ENCODE results near the gene OR5V1.
"Not testable (repeated sequence)": the region's sequence is repeated elsewhere in the genome, so short reads cannot be mapped to it uniquely, and the experiment has no call there.

The OR5V1 gene

DNA sequence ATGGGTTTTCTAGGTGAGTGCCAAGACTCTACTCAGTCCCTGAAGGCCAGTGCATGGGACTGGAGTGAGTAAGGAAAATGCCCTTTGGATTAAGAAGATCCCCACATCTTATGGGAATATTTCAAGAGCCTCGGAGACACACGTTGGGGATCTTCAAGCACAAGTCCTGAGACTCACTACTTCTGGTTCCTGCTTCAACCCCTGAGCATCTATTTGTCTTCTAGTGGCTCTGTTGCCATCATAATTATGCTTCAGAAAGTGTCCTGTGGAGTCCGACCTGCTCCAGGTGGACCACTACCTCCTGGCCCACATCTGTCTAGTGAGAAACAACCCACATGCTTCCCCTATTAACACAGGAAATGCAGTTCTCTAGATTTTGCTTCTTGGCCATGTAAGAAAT lies at the start of gene OR5V1:
Gene OR5V1, minus strand, starts transcription at position 101 of the 400 bp plus-strand sequence. CDS start 12,670 bp downstream, outside the sequence.
- intact Hi-C loops (cut with DNase I), result no loop called here
- DNase-seq, result no peak

GRCh38 chr6:29414588-29414987 lies 45.9 kb upstream of the OR5V1 start, which contains the start of gene OR12D1:
Gene OR12D1 (plus strand): TSS chr6:29414928.
- intact Hi-C loops (cut with DNase I), result no loop called here
- no peak for DNase-seq

DNA sequence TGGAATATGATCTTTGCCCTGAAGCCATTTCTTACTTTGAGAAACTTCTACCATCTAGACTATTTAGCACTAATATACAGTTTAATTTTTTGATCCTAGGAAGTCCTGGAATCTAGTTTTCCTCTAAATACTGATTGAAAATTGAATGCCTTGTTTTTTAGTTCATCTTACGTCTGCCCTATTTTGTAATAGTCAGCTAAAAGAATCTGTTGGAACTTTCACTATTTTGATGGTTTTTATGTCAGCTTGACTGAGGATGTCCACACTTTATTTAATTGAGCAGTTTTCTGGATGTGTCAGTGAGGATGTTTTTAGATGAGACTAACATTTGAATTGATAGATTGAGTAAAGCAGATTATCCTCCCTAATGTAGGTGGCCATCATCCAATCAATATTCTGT lies 35.1 kb upstream of the OR5V1 start:
- no peak for DNase-seq
- intact Hi-C loops (cut with DNase I), result no loop called here

- DNase-seq, result no peak
Observed at GRCh38 chr6:29399525-29399924, 30.9 kb upstream of the OR5V1 start.

GRCh38 chr6:29395331-29395730 lies 26.7 kb upstream of the OR5V1 start, which contains the start of gene OR12D2:
Gene OR12D2 (plus strand): TSS chr6:29395631. CDS start chr6:29396700, 1,069 bp downstream.
- DNase-seq, result no peak
- intact Hi-C loops (cut with DNase I), result no loop called here

More at GRCh38 chr6:29399525-29399924, 30.9 kb upstream of the OR5V1 start:
- intact Hi-C loops (cut with DNase I), result no loop called here

DNA sequence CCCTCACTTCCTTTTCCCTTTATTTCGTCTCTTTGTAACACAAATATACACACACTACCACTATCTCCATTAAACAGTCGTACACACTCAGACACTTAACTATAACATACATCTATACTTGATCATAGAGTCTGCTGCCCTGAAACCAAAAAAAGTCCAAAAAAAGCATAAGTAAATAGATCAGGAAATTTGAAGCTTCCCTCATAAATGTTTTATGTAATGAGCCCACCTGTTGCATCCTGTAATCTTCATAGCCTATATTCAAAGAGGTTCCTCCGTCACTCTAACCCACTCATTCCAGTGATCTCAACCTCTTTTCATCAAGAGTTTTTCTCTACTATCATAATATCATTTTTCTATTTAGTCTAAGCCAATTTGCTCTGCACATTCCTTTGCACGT lies 19.9 kb upstream of the OR5V1 start:
- intact Hi-C loops (cut with DNase I), result no loop called here
- no peak for DNase-seq

DNA sequence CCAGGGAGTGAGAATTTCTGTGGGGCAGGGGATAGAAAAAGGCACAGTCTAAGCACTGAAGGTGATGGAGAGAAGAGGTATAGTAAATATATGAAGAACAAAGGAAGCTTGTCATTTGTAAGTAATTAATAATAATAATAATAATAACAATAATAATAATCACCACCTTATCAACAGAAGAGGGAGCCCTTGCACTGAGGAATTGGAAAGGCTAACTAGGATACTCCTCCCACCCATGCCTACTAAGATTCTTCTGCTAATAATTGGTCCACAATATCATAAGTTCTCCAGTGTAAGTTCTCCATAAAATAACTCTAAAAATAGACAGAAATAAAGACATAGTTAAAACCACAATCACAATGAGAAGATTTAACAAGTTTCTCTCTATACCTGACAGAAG lies 7.3 kb upstream of the OR5V1 start:
- intact Hi-C loops (cut with DNase I), result no loop called here
- no peak for DNase-seq

- intact Hi-C loops (cut with DNase I), result no loop called here
Observed at GRCh38 chr6:29375191-29375590, 6.5 kb upstream of the OR5V1 start, which contains the start of gene OR12D3. Gene OR12D3 (minus strand): TSS chr6:29375291. CDS start chr6:29375287, 4 bp downstream.

DNA sequence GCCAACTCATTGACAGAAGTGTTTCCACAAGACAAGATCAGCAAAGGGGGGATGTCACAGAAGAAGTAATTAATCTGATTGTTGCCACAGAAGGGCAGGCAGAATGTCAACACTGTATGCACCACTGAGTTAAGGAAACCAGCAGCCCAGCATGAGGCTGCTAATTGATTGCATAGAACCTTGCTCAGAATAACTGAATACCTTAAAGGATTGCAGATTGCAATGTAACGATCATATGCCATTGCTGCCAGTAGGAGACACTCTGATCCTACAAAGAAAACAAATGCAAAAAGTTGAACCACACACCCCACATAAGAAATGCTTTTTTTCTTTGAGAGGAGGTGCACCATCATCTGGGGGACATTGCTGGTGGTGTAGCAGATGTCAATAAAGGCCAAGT lies 13.1 kb downstream of the OR5V1 start:
- intact Hi-C loops (cut with DNase I), result no loop called here
- DNase-seq, result no peak

More at GRCh38 chr6:29375191-29375590, 6.5 kb upstream of the OR5V1 start, which contains the start of gene OR12D3:
- DNase-seq, result no peak

DNA sequence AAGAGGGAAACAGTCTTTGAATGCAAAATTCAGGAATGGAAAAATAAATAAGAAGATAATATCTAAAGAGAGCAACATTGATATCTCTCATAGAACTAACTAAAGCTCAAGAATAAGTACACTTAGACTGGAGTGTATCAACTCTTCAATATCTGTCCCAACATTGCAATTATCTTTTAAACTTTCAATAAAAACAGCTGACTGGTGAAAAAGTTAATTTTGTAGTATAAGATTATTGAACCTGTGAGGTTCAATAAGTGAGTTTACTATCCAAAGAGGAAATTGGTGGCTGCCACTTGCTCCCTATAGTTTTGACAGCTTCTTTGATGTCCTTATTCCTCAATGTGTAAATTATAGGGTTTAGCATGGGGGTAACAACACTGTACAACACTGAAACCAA lies 13.7 kb downstream of the OR5V1 start:
- intact Hi-C loops (cut with DNase I), result no loop called here
- DNase-seq, result no peak

DNA sequence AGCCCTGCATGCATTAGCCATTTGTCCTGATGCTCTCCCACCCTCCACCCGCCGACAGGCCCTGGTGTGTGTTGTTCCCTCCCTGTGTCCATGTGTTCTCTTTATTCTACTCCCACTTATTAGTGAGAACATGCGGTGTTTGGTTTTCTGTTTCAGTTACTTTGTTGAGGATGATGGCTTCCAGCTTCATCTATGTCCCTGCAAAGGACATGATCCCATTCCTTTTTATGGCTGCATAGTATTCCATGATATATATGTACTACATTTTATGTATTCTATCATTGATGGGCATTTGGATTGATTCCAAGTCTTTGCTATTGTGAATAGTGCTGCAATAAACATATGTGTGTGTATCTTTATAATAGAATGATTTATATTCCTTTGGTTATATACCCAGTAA lies 19.3 kb downstream of the OR5V1 start:
- intact Hi-C loops (cut with DNase I); DNase-seq: not testable (repeated sequence)

GRCh38 chr6:29345380-29345779 lies 23.3 kb downstream of the OR5V1 start:
- intact Hi-C loops (cut with DNase I), result no loop called here

GRCh38 chr6:29336269-29336668 lies 32.4 kb downstream of the OR5V1 start:
- intact Hi-C loops (cut with DNase I), result no loop called here

More at GRCh38 chr6:29345380-29345779, 23.3 kb downstream of the OR5V1 start:
- no peak for DNase-seq

GRCh38 chr6:29332676-29333075 lies 36.0 kb downstream of the OR5V1 start:
- no peak for DNase-seq
- intact Hi-C loops (cut with DNase I), result no loop called here

More at GRCh38 chr6:29336269-29336668, 32.4 kb downstream of the OR5V1 start:
- no peak for DNase-seq

- intact Hi-C loops (cut with DNase I), result no loop called here
- DNase-seq, result no peak
Observed at GRCh38 chr6:29325777-29326176, 42.9 kb downstream of the OR5V1 start.

DNA sequence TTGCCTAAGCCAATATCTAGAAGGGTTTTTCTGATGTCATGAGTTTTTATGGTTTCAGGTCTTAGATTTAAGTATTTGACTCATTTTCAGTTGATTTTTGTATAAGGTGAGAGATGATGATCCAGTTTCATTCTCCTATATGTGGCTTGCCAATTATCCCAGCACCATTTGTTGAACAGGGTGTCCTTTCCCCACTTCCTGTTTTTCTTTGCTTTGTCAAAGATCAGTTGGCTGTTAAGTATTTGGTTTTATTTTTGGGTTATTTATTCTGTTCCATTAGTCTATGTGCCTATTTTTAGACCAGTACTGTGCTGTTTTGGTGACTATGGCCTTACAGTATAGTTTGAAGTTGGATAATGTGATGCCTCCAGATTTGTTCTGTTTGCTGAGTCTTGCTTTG lies 45.3 kb downstream of the OR5V1 start:
- intact Hi-C loops (cut with DNase I); DNase-seq: not testable (repeated sequence)

GRCh38 chr6:29319931-29320330 lies 48.7 kb downstream of the OR5V1 start:
- intact Hi-C loops (cut with DNase I), result no loop called here
- DNase-seq, result no peak
